Mesothelial cell of epicardium (in vitro differentiated cells): ENCODE data around the gene EEA1. TPM values are rescaled to one million over a fixed set of nuclear protein-coding genes. Genes with fewer than 3 reads are reported as not detected.

Experiments used
- DNase-seq, 2 experiments: peaks; one replicate each; pipeline ENCODE4 v3.0.0; 2021; ENCODE audit warnings: low spot score in 2 of 2; ENCODE audit not compliant: unreplicated experiment in 2 of 2
- H3K27ac Mint-ChIP-seq: 2 replicates; pipeline ENCODE4 v1.8.0; 2021; ENCODE audit warnings: mixed read lengths
- H3K27me3 Mint-ChIP-seq: 2 replicates; pipeline ENCODE4 v1.8.0; 2021; ENCODE audit warnings: low read depth, mixed read lengths
- H3K36me3 Mint-ChIP-seq: 2 replicates; pipeline ENCODE4 v1.8.0; 2021; ENCODE audit warnings: mixed read lengths
- H3K4me1 Mint-ChIP-seq: 2 replicates; pipeline ENCODE4 v1.8.0; 2021; ENCODE audit warnings: mixed read lengths
- H3K4me3 Mint-ChIP-seq: 2 replicates; pipeline ENCODE4 v1.8.0; 2021; ENCODE audit warnings: mild to moderate bottlenecking, moderate library complexity, mixed read lengths
- H3K9me3 Mint-ChIP-seq: 2 replicates; pipeline ENCODE4 v1.8.0; 2021; ENCODE audit warnings: mixed read lengths
- total RNA-seq: library from RNA; stranded (reverse); gene quantifications from 3 replicates; pipeline ENCODE4 v1.2.1, GENCODE V29; 2021
- TF ChIP-seq, protein P1 (sequence below): fragments of 200-600 bp; sonication (generic); IDR thresholded peaks from one replicate; pipeline ENCODE4 v1.5.0; 2021; ENCODE audit warnings: antibody characterized with exemption; ENCODE audit not compliant: unreplicated experiment

Gene EEA1
- total RNA-seq, 1 donor from 2014 or later: 28.3 TPM

DNA sequence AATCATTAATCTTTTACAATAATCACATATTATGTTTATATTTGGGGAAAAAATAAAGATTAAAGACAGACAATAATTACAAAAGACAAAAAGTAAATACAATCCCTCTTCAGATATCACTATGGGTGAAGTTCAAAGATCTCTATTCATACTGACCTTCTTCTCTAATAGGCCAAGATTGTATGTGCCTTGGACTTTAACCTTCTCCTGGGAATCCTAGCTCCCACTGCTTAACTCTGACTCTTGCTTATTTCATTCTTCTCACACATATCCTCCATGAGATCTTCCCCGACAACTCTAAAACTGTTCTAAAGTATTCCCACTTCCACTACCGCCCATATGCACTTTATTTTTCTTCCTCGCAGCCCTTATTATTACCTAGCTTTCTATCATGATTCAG lies 83.8 kb downstream of the EEA1 start:
- no peaks in the 10 kb centered on the region for H3K4me1 Mint-ChIP-seq

GRCh38 chr12:92844151-92844763 lies 84.8 kb downstream of the EEA1 start:
- no peaks in the 10 kb centered on the region for H3K4me1 Mint-ChIP-seq
- H3K27me3 Mint-ChIP-seq: no peaks in the 10 kb centered on the region
- peaks cover 7% of the 10 kb centered on the region for H3K9me3 Mint-ChIP-seq
- TF ChIP-seq, protein P1, sequence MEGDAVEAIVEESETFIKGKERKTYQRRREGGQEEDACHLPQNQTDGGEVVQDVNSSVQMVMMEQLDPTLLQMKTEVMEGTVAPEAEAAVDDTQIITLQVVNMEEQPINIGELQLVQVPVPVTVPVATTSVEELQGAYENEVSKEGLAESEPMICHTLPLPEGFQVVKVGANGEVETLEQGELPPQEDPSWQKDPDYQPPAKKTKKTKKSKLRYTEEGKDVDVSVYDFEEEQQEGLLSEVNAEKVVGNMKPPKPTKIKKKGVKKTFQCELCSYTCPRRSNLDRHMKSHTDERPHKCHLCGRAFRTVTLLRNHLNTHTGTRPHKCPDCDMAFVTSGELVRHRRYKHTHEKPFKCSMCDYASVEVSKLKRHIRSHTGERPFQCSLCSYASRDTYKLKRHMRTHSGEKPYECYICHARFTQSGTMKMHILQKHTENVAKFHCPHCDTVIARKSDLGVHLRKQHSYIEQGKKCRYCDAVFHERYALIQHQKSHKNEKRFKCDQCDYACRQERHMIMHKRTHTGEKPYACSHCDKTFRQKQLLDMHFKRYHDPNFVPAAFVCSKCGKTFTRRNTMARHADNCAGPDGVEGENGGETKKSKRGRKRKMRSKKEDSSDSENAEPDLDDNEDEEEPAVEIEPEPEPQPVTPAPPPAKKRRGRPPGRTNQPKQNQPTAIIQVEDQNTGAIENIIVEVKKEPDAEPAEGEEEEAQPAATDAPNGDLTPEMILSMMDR: no peak
- peaks cover 16% of the 10 kb centered on the region for H3K36me3 Mint-ChIP-seq
- no peak overlapping the region for H3K4me3 Mint-ChIP-seq
- no peak overlapping the region for H3K27ac Mint-ChIP-seq
- no peak for DNase-seq

More for the DNA sequence above, 83.8 kb downstream of the EEA1 start:
- Mint-ChIP-seq H3K27me3 (no peaks in the 10 kb centered on the region), H3K36me3 (peaks cover 19% of the 10 kb centered on the region), H3K4me3 (no peak overlapping the region), H3K27ac (no peak overlapping the region), H3K9me3 (peaks cover 7% of the 10 kb centered on the region)
- no peak for DNase-seq
- TF ChIP-seq, protein P1: no peak

- Mint-ChIP-seq H3K4me1 (no peaks in the 10 kb centered on the region), H3K4me3 (no peak overlapping the region), H3K36me3 (peaks cover 13% of the 10 kb centered on the region), H3K27ac (no peak overlapping the region), H3K9me3 (no peaks in the 10 kb centered on the region), H3K27me3 (no peaks in the 10 kb centered on the region)
- TF ChIP-seq, protein P1: no peak
- no peak for DNase-seq
Measured at GRCh38 chr12:92829686-92830282, 99.3 kb downstream of the EEA1 start.

DNA sequence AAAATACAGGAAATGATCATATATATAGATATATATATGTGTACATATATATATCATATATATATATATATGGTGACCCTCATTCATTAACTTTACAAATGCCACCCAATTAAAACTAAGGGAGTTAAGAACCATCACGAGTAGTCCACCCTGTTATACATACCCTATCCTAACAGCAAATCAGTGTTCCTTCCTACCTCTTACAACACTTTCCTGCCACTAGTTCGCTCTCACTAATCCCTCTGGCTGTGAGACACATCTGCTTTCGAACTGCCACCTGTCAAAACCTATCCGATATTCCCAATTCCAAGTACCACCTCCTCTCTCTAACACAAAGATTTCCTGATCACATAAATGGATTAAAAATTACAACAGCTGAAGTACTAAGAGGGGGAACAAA lies 100.5 kb downstream of the EEA1 start:
- DNase-seq: no peak
- no peaks in the 10 kb centered on the region for H3K4me1 Mint-ChIP-seq
- H3K9me3 Mint-ChIP-seq: no peaks in the 10 kb centered on the region
- no peak overlapping the region for H3K27ac Mint-ChIP-seq
- TF ChIP-seq, protein P1: no peak
- peaks cover 11% of the 10 kb centered on the region for H3K36me3 Mint-ChIP-seq
- H3K4me3 Mint-ChIP-seq: no peak overlapping the region
- no peaks in the 10 kb centered on the region for H3K27me3 Mint-ChIP-seq

- no peaks in the 10 kb centered on the region for H3K9me3 Mint-ChIP-seq
- TF ChIP-seq, protein P1: peak; percentile 30
- no peaks in the 10 kb centered on the region for H3K27me3 Mint-ChIP-seq
- H3K36me3 Mint-ChIP-seq: peaks cover 11% of the 10 kb centered on the region
- H3K4me3 Mint-ChIP-seq: no peak overlapping the region
- no peaks in the 10 kb centered on the region for H3K4me1 Mint-ChIP-seq
- no peak overlapping the region for H3K27ac Mint-ChIP-seq
- no peak for DNase-seq
Measured at GRCh38 chr12:92827836-92828431, 101.2 kb downstream of the EEA1 start.
